Measurements from ENCODE around the gene VPS4B. TPM values are rescaled to one million over a fixed set of nuclear protein-coding genes. Genes with fewer than 3 reads are reported as not detected.

Gene VPS4B
- polyA plus RNA-seq, 1 donor from 2014 or later: 30.5 TPM

DNA sequence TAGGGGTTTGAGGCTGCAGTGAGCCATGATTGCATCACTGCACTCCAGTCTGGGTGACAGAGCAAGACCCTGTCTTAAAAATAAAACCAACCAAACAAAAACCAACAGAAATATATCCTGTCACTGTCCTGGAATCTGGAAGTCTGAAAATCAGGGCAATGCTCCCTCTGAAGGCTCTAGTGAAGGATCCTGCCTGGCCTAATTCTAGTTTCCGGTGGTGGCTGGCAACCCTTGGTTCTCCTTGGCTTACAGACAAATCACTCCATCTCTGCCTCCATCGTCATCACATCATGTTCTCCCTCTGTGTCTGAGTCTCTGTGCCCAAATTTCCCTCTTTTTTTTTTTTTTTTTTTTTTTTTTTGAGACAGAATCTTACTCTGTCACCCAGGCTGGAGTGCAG is 15.9 kb upstream of the VPS4B start:
- H3K79me2 ChIP-seq (replicated peaks; ENCODE audit: insufficient read depth, low read length): no peaks in the 10 kb centered on the region
- H3K36me3 ChIP-seq (ENCODE audit: insufficient read depth, low read length): no peaks in the 10 kb centered on the region
- no peaks in the 10 kb centered on the region for H4K20me1 ChIP-seq (ENCODE audit: insufficient read depth)
- H3K27ac ChIP-seq (ENCODE audit: low read length): no peak overlapping the region
- H3F3A ChIP-seq (ENCODE audit: insufficient read depth, low read length, poor library complexity, severe bottlenecking): no peaks in the 10 kb centered on the region
- H3K27me3 ChIP-seq (ENCODE audit: insufficient read depth, low read depth, low read length): no peaks in the 10 kb centered on the region
- TF ChIP-seq EZH2 (IDR thresholded peaks at IDR 0.05; ENCODE audit: borderline replicate concordance, insufficient read depth, low read length, poor library complexity, severe bottlenecking) (no peak), SMC3 (conservative IDR thresholded peaks at IDR 0.05; ENCODE audit: poor library complexity) (no peak), POLR2AphosphoS5 (IDR thresholded peaks at IDR 0.05) (no peak), CTCF (IDR thresholded peaks at IDR 0.05; ENCODE audit: poor library complexity, severe bottlenecking) (no peak), MXI1 (conservative IDR thresholded peaks at IDR 0.05; ENCODE audit: poor library complexity, severe bottlenecking) (no peak), RAD21 (conservative IDR thresholded peaks at IDR 0.05) (no peak), EP300 (conservative IDR thresholded peaks at IDR 0.05; ENCODE audit: poor library complexity, severe bottlenecking) (no peak), TAF1 (IDR thresholded peaks at IDR 0.05; ENCODE audit: low read depth) (no peak), REST (IDR thresholded peaks at IDR 0.05; ENCODE audit: borderline replicate concordance) (no peak)
- H3K4me3 ChIP-seq (ENCODE audit: low read length): no peak overlapping the region
- no peak overlapping the region for H3K9ac ChIP-seq (ENCODE audit: low read length)
- H3K9me2 ChIP-seq (ENCODE audit: insufficient read depth, low read length): no peaks in the 10 kb centered on the region
- no peaks in the 10 kb centered on the region for H3K9me3 ChIP-seq (ENCODE audit: low read length)
- H2AFZ ChIP-seq (ENCODE audit: low read depth, low read length): no peak overlapping the region
- H3K4me2 ChIP-seq (ENCODE audit: low read length): no peak overlapping the region

- Histone ChIP-seq H4K20me1 (ENCODE audit: insufficient read depth) (no peaks in the 10 kb centered on the region), H3K27ac (ENCODE audit: low read length) (no peak overlapping the region), H3K9me2 (ENCODE audit: insufficient read depth, low read length) (no peaks in the 10 kb centered on the region), H3K36me3 (ENCODE audit: insufficient read depth, low read length) (no peaks in the 10 kb centered on the region), H3K9me3 (ENCODE audit: low read length) (no peaks in the 10 kb centered on the region), H3F3A (ENCODE audit: insufficient read depth, low read length, poor library complexity, severe bottlenecking) (no peaks in the 10 kb centered on the region), H3K9ac (ENCODE audit: low read length) (no peak overlapping the region), H3K4me2 (ENCODE audit: low read length) (no peak overlapping the region), H2AFZ (ENCODE audit: low read depth, low read length) (no peak overlapping the region), H3K27me3 (ENCODE audit: insufficient read depth, low read depth, low read length) (no peaks in the 10 kb centered on the region), H3K4me3 (ENCODE audit: low read length) (no peak overlapping the region), H3K79me2 (replicated peaks; ENCODE audit: insufficient read depth, low read length) (no peaks in the 10 kb centered on the region)
- TF ChIP-seq EP300 (conservative IDR thresholded peaks at IDR 0.05; ENCODE audit: poor library complexity, severe bottlenecking): no peak
These were observed 11.1 kb upstream of the VPS4B start for GRCh38 chr18:63433334-63433866.

DNA sequence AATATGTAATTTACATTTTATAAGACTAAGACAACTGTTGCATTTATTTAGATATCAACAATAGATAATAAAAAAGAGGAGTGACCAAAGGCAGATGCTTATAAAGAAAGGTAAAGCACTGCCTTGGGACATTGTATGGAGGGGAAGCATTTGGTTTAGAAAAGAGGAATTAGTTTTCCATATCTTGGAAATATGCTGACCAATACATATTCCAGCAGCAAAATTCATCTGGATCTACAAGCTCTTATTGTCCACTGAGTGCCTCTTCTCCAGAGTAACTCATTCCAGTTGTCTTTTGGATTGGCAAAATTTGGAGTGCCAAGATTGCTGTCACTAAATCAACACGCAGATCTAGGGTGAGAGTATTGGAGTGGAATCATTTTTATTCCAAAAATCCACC is 8.9 kb upstream of the VPS4B start:
- Histone ChIP-seq H3K36me3 (ENCODE audit: insufficient read depth, low read length) (no peaks in the 10 kb centered on the region), H3K4me2 (ENCODE audit: low read length) (no peak overlapping the region), H4K20me1 (ENCODE audit: insufficient read depth) (no peaks in the 10 kb centered on the region), H3K9me2 (ENCODE audit: insufficient read depth, low read length) (no peaks in the 10 kb centered on the region), H3K9ac (ENCODE audit: low read length) (no peak overlapping the region), H3K9me3 (ENCODE audit: low read length) (no peaks in the 10 kb centered on the region), H3K27ac (ENCODE audit: low read length) (no peak overlapping the region), H2AFZ (ENCODE audit: low read depth, low read length) (no peak overlapping the region), H3K79me2 (replicated peaks; ENCODE audit: insufficient read depth, low read length) (no peaks in the 10 kb centered on the region), H3K4me3 (ENCODE audit: low read length) (no peak overlapping the region), H3K27me3 (ENCODE audit: insufficient read depth, low read depth, low read length) (no peaks in the 10 kb centered on the region), H3F3A (ENCODE audit: insufficient read depth, low read length, poor library complexity, severe bottlenecking) (no peaks in the 10 kb centered on the region)
- no peak for TF ChIP-seq RAD21 (conservative IDR thresholded peaks at IDR 0.05)
- TF ChIP-seq EP300 (conservative IDR thresholded peaks at IDR 0.05; ENCODE audit: poor library complexity, severe bottlenecking): no peak
- no peak for TF ChIP-seq POLR2AphosphoS5 (IDR thresholded peaks at IDR 0.05)
- TF ChIP-seq MXI1 (conservative IDR thresholded peaks at IDR 0.05; ENCODE audit: poor library complexity, severe bottlenecking): no peak
- TF ChIP-seq TAF1 (IDR thresholded peaks at IDR 0.05; ENCODE audit: low read depth): no peak
- no peak for TF ChIP-seq SMC3 (conservative IDR thresholded peaks at IDR 0.05; ENCODE audit: poor library complexity)
- no peak for TF ChIP-seq CTCF (IDR thresholded peaks at IDR 0.05; ENCODE audit: poor library complexity, severe bottlenecking)
- TF ChIP-seq REST (IDR thresholded peaks at IDR 0.05; ENCODE audit: borderline replicate concordance): no peak
- TF ChIP-seq EZH2 (IDR thresholded peaks at IDR 0.05; ENCODE audit: borderline replicate concordance, insufficient read depth, low read length, poor library complexity, severe bottlenecking): no peak

Data from neural cell (in vitro differentiated cells).